GM12864 (cell line): ENCODE data around the gene CLK3.

Experiments
- DNase-seq: peaks from one replicate; pipeline ENCODE4 v3.0.0-alpha.2; 2011; ENCODE audit warnings: low read depth
- H3K4me3 ChIP-seq: 2 replicates; pipeline ENCODE4 v1.5.1; 2011; ENCODE audit warnings: mild to moderate bottlenecking, low read depth, low read length, control low read depth
- TF ChIP-seq, protein P1 (sequence below): IDR thresholded peaks from 2 replicates; pipeline ENCODE4 v1.5.1; 2011; ENCODE audit warnings: low read depth, mild to moderate bottlenecking, moderate library complexity, low read length, control low read depth, inconsistent platforms; ENCODE audit errors: missing control alignments

CLK3 gene

DNA sequence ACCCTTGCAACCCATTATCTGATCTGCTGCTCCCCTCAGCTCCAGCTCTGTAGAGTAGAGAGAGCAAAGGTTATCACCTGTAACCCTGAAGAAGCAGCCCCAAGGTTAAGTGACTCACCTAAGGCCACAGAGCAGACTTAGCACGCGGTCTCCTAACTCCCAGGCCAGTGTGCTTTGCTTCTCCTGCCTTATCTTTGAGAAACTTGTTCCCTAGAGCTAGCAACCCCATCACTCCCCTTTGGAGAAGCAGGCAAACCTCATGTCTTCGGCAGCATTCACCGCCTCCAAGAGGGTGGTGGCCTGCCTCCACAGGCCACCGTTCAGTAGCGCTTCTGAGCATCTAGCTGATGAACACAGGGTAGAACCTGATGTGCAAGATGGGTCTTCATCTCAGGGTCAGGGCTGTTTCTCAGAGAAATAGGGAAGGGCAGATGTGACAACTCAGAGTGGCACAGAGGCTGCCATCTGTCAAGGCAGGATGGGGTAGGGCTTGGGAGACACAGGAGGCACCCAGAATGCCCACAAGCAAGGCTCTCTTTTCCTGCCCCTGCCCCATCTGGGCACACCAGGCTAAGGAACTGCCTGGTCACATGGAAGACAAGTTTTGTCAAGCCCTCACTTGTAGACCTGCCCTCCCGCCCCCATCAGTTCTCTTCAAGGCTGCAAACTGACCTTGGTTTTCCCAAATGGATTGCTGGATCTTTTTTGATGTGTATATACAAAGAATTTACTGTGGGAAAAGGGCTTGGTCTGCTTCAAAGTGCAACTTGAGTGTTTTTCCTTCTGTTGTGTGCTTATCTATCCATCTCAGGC lies 34.9 kb upstream of the CLK3 start:
- TF ChIP-seq, protein P1, sequence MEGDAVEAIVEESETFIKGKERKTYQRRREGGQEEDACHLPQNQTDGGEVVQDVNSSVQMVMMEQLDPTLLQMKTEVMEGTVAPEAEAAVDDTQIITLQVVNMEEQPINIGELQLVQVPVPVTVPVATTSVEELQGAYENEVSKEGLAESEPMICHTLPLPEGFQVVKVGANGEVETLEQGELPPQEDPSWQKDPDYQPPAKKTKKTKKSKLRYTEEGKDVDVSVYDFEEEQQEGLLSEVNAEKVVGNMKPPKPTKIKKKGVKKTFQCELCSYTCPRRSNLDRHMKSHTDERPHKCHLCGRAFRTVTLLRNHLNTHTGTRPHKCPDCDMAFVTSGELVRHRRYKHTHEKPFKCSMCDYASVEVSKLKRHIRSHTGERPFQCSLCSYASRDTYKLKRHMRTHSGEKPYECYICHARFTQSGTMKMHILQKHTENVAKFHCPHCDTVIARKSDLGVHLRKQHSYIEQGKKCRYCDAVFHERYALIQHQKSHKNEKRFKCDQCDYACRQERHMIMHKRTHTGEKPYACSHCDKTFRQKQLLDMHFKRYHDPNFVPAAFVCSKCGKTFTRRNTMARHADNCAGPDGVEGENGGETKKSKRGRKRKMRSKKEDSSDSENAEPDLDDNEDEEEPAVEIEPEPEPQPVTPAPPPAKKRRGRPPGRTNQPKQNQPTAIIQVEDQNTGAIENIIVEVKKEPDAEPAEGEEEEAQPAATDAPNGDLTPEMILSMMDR: no peak
- DNase-seq: no peak
- H3K4me3 ChIP-seq: no peak overlapping the region

DNA sequence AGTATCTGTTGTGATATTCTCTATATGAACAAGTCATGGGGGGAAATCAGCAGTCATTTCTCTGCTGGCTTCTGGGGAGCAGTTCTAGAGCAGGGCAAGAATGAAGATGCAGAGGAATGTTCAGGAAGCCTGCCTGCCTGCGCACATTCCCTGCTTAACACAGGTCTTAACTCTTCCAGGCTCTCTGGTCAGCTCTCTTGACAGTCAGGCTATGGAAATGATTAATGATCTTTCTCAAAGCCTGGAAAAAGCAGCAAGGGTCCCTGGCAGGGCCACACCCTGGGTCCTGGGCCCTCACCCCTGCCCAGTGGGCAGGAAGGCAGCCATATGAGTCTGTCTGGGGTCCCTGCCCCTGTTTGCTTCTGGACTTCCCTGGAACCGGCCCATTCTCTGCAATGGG lies 31.4 kb upstream of the CLK3 start:
- TF ChIP-seq, protein P1: no peak
- H3K4me3 ChIP-seq: no peak overlapping the region

DNA sequence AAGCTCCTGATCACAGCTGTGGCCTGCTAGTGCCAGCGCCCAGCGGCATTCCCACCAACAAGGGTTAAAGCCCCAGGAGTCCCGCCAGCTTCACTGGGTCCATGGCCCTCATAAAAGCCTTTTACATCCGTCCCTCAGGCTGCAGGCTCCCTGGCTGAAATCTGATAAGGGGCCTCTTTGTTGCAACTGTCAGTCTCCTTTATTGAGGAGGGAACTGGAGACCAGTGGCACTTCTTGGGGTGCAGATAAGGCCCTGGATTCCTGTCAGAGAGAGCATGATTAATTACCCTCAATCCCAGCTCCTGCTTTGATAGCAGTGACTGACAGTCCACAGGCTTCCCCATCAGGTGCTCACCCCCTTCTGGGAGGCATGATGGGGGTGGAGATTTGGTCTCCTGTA lies 30.9 kb upstream of the CLK3 start:
- no peak overlapping the region for H3K4me3 ChIP-seq
- DNase-seq: no peak
- TF ChIP-seq, protein P1: no peak

More for the DNA sequence above, 31.4 kb upstream of the CLK3 start:
- DNase-seq: no peak

DNA sequence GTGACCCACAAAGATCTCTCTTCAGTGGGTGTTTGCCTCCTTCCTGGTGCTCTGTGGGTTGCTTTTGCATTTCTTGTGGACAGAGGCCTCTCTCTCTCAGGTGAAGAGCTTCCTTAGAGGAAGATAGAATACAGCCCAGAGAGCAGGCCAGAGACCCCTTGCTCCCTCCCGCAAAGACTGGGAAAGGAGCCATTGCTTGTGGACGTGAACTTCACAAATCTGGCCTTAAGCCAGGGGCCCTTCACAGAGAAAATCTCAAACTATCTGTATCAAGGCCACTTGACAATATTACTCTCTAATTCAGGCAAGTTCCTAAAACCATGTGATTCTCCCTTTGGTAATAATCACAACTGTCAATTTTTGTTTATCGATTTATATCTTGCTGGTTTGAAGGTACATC lies 30.4 kb upstream of the CLK3 start:
- no peak for DNase-seq
- H3K4me3 ChIP-seq: no peak overlapping the region
- TF ChIP-seq, protein P1: no peak

DNA sequence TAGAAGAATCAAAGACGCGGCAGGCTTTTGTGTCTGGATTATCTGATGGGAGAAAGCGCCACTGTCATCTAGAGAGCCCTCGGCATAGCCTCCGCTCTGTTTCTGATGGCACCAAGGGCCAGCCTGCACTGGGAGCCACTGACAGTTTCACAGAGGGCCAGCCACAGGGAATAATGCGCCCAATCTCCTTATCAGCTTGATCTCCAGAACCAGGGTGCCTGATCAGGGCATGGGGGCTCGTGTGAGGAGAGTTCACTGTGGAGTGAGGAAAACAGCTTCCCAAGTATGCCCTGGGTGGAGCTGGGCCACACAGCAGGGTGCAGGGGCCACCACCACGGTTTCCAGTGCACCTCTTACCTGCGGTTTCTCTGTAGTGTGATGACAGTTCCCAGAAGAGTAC lies 29.8 kb upstream of the CLK3 start:
- no peak overlapping the region for H3K4me3 ChIP-seq
- no peak for DNase-seq
- TF ChIP-seq, protein P1: no peak

DNA sequence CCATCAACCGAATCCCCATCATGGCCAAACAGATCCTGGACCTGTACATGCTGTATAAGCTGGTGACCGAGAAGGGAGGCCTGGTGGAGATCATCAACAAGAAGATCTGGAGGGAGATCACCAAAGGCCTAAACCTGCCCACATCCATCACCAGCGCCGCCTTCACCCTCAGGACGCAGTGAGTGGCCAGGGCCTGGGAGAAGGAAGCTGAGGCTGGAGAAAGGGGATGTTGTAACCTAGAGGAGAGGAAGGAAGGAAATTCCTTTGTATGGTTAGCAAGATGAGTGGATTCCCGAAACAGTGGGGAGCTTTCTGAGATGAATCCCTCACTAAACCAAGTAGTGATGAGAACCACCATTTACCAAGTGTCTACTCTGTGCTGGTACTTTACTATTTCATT lies 25.8 kb upstream of the CLK3 start:
- TF ChIP-seq, protein P1: no peak
- no peak for DNase-seq
- H3K4me3 ChIP-seq: no peak overlapping the region

DNA sequence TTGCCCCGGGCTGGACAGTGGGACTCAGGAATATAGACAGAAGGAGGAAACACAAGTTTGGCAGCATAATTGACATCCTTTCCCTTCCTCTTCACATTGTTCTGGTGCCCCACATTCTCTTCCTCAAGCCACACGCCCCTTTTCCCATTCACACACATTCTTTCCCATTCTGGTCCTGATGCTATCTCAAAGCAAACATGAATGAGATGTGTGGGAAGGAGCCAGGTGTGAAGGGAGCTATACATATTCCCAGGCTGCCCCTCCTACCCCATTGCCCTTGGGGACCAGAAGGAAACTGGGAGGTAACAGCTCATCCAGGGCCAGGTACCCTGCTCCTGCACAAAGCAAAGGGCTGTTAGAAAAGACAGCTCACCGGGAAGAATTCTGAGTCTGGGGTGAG lies 23.4 kb upstream of the CLK3 start:
- no peak for DNase-seq
- H3K4me3 ChIP-seq: no peak overlapping the region
- TF ChIP-seq, protein P1: no peak
